ENCODE data around the gene BAIAP2L2. TPM values are rescaled to one million over a fixed set of nuclear protein-coding genes. Genes with fewer than 3 reads are reported as not detected.
"Not testable (repeated sequence)": the region's sequence is repeated elsewhere in the genome, so short reads cannot be mapped to it uniquely, and the experiment has no call there.

Gene BAIAP2L2
- polyA plus RNA-seq, 3 donors: 0.38 to 2.5 (median 1.2) TPM

DNA sequence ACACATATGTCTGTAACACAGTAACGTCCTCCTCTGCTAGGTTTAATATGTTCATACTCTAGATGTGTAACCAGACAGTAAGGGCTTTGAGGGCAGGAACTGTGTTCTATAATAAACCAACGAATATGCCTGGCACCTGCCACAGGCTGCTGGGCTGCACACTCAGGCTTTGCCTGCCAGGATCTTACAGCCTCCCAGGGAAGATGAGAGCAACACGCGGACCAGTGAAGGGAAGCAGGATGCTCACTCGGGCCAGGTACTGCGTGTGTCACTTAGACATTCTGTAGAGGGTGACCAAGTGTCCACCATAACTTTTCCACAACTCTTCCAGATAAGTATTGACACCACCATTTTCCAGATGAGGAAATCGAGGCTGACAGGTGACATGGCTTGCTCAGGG, 21.7 kb upstream of the BAIAP2L2 start:
- 88 to 94% (median 92%) methylated on average over 7 of the region's 7 CpGs for WGBS, 3 donors
- H3K27ac ChIP-seq (ENCODE audit: low read depth, low read length): no peak overlapping the region

DNA sequence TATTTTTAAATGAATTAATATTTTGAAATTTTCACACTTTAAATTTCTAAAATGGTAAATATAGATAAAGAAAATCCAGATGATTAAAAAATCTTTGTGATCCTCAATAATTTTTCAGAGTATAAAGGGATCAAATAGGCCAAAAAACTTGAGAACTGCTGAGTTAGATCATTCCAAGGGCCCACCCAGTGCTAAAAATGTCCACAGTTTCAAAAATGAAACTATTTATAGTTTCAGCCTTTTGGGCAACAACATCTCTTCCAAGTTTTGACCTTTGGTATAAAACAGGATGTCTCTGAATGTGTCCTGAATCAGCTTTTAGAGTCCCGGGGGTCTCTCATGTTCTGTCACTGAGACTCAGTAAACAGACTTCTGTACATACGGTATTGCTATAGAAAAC, 20.9 kb upstream of the BAIAP2L2 start:
- no peak overlapping the region for H3K27ac ChIP-seq (ENCODE audit: low read depth, low read length)
- WGBS, 3 donors: 26 to 57% (median 51%) methylated on average over 2 of the region's 2 CpGs

DNA sequence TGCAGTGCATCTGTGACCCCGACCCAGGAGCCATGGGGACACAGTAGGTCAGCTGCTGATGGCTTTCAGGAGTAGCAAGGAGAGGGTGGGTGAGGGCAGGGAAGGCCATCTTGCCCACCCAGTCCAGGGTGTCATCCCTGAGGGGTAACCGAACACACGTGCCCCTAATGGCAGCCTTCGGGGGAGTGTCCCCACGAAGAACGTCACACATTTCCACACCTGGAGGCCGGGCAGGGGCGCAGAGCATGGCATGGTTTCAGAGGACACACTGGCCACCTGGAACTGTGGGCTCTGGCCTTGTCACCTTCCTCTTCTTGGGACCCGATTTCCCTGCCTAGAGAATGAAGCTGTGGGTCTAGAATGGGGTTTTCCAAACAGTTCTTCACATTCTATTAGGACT, 19.4 kb upstream of the BAIAP2L2 start:
- WGBS, 3 donors: 89 to 92% (median 92%) methylated on average over 9 of the region's 9 CpGs
- no peak overlapping the region for H3K27ac ChIP-seq (ENCODE audit: low read depth, low read length)

DNA sequence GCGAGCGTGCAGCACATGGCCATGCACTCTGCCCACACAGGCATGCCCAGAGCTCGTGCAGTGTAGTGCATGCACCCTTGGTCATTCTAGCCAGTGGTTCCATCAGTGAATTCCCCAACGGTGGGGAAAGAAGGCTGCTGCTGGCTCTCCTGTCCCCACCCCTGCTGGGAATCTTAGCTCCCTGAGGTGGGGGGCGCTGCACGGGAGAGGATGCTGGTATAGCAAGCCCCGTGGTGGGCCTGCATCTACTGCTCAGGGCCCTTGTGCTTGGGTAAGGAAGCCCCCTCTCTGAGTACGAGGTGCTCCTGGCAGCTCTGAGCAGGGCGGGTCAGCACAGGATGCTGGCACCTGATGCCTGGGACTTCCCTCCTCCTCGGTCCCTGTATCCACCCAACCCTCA, 18.5 kb upstream of the BAIAP2L2 start:
- WGBS, 3 donors: 84 to 86% (median 84%) methylated on average over 10 of the region's 10 CpGs
- no peak overlapping the region for H3K27ac ChIP-seq (ENCODE audit: low read depth, low read length)

DNA sequence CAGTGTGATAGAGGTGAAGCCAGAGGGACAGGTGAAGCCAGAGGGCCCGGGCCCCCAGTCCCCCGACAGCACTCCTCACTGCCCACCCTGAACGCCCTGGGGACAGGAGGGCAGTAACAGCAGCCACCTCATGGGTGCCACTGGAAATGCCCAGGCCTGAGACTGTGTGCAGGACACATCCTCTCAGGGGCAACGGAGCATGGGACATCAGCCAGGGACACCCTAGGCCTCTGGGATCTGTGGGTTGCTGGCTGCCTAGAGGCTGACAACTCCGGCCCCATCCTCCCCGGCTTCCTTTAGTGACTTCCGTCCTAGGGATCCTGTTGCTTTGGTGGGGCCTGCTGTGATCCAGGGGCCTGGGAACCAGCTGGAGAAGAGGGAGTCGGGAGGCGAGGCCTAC, 17.4 kb upstream of the BAIAP2L2 start:
- H3K27ac ChIP-seq (ENCODE audit: low read depth, low read length): no peak overlapping the region
- 91 to 96% (median 92%) methylated on average over 9 of the region's 9 CpGs for WGBS, 3 donors

DNA sequence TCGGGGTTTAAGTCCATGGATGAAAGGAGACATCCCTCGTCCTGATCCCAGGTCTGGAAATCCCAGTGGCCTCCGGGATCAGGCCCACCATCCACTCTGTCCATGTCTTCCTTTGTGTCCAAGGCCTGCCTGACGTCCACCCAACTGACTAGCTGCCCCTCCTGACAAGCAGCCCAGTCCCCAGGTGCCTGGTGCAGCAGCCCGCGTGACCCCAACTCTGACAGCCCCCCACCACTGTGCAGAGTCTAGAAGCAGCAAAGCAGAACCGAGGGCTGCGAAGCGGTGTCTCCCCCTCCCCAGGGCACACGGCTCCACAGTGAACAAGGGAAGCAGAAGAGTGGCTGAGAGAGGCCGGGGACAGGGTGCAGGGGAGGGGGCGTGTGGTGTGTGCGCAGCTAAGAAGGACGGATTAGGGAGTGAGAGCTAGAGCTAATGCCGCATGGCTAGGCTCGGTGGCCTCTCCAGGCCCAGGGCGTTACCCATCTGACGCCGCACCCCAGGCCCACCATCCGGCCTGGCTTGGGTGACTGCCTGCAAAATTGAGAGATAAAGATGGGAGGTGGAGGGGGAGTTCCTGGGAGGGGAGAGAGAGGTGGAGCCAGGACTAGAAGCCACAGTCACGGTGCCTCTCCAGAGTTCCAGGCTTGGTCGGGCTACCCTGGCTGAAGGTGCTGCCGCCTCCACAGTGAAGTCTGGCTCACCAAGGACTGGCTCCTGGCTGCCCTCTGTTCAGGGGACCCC, 16.6 kb upstream of the BAIAP2L2 start:
- 91 to 94% (median 93%) methylated on average over 22 to 23 of the region's 23 CpGs for WGBS, 3 donors
- no peak overlapping the region for H3K27ac ChIP-seq (ENCODE audit: low read depth, low read length)

DNA sequence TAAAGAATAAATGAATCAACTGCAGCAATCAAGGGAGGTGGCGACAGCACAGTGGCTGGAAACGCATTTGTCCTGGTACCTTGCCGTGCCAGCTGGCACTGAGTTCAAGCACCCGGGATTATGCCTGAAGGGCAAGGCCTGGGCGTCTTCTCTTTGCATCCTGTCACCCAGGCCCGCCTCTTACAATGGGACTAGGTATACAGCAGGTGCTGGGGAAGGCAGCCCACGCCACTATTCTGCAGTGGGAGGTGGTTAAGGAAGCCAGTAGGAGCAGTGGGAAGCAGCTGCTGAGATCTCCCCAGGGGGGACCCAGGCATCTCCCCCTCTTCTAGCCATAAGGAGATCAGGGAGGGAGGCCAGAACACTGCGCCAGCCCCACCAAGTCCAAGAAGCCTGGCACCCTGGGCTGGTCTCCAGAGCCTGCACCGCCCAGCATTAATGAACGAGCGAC, 15.3 kb upstream of the BAIAP2L2 start:
- H3K27ac ChIP-seq (ENCODE audit: low read depth, low read length): no peak overlapping the region
- WGBS, 3 donors: 82 to 88% (median 83%) methylated on average over 11 of the region's 11 CpGs

DNA sequence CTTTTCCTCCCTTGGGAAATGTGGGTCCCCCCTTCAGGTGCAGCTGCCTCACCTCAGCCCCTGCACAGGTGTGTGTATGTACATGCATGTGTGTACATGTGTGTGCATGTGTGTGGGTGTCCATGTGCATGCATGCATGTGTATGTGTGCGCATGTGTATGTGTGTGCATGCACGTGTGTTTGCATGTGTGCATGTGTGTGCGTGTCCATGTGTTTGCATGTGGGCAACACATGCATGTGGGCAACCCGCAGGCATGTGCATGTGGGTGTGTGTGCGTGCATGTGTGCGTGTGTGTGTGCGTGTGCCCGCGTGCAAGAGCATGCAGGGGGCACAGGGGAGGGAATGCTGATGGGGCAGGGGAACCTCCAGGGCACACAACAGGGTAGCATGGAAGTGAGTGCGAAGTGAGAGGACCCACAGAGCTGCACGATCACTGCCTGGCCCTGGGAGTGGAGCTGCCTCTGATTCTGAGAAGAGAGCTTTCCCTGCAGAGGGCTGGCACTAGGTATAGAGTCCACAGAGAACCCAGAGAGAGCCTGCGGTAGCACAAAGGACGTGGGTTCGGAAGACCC, 14.6 kb upstream of the BAIAP2L2 start:
- H3K27ac ChIP-seq (ENCODE audit: low read depth, low read length): no peak overlapping the region
- 96 to 97% (median 96%) methylated on average over 14 of the region's 14 CpGs for WGBS, 3 donors

DNA sequence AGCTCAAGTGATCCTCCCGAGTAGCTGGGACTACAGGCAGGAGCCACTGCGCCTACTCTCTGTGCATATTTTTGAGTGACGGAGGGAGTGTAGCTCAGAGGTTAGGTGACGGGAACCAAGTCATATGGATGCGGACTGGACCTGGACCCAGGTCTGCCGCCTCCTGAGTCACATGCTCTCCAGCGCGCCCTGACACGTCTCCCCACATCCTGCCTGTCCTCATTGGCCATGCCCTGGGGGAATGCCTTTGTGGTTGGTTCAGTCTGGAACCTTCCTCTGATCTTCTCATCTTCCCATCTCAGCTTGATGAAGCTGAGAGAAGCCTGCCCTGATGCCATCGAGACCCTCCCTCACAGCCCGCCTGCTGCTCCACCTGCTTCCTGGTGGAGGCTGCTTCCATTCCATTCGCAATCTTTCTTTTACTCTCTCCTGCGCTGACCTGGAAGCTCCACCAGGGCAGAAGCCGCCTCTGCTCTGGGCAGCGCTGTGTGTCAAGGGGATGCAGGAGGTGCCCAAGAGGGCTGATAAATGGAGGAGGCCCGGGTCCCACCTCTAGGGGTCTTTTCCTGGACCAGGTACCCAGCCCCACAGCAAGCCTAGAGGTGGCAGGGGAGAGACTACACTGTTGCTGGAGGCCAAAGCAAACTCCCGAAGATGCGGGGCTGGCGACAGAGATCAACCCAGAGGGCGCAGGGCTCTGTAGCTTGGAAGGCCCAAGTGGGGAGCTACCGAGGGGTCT, 13.9 kb upstream of the BAIAP2L2 start:
- no peak overlapping the region for H3K27ac ChIP-seq (ENCODE audit: low read depth, low read length)
- 93 to 95% (median 94%) methylated on average over 21 of the region's 21 CpGs for WGBS, 3 donors

DNA sequence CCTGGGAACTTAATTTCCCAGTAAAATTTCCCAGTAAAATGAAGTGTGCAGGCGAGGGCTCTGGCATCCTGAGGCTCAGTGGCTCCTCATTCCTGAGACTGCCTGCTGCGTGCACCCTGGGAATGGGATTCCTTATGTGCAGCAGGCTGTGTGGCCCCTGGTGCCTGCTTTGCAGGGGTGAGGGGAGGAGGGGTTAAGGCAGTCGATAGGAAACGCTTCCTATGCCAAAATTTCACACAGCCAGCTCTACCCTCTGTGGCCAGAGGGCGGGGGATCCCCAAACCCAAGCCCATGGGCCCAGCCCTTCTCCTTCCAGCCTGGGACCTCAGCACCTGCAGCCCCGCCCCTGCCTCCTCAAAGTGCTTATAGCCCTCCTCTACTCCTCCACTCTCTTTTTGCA, 12.1 kb upstream of the BAIAP2L2 start:
- WGBS, 3 donors: 82 to 86% (median 82%) methylated on average over 6 of the region's 6 CpGs
- no peak overlapping the region for H3K27ac ChIP-seq (ENCODE audit: low read depth, low read length)

DNA sequence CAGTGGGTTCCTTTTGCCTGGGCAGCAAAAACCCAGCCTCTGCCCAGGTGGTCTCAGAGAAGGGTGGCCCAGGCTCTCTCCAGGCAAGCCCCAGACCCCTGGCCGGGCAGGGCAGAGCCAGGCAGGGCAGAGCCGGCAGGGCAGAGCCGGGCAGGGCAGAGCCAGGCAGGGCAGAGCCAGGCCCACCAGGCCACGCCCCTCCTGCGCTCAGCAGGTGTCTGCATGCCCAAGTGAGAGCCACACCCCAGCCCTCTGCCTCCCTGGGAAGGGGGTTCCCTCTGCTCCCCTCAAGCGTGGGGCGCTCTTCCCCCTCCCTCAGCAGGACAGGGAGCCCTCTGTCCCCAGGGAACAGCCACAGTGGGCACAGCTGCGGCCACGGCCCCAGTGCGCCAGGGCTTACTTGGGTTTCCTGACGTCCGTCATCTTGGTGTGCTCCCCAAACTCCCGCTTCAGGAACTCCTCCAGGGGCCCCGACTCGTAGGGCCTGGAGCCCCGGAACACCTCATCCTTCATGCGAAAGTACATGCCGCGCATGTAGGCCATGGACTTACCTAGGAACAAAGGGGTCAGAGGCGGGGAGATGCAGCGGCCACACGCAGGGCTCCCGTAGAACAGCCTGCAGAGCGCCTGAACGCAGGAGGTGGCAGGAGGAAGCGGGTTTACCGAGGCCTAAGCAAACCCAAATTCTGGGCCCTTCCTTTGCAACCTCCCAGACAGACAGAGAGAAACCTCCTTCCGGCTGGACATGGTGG, 10.1 kb upstream of the BAIAP2L2 start:
- WGBS, 3 donors: 91 to 94% (median 92%) methylated on average over 28 of the region's 28 CpGs
- no peak overlapping the region for H3K27ac ChIP-seq (ENCODE audit: low read depth, low read length)

DNA sequence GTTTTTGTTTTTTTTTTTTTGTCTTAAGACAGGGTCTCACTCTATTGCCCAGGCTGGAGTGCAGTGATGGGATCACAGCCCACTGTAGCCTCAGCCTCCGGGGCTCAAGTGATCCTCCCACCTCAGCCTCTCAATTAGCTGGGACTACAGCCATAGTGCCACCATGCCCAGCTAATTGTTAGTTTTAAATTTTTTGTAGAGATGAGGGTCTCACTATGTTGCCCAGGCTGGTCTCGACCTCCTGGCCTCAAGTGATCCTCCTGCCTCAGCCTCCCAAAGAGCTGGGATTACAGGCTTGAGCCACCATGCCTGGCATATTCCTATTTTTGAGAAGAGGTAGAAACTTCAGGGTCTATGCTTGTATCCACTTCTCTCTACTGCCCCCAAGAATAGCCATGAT, 8.3 kb upstream of the BAIAP2L2 start:
- 91 to 100% (median 97%) methylated on average over 2 of the region's 2 CpGs for WGBS, 3 donors
- not testable (repeated sequence) for H3K27ac ChIP-seq (ENCODE audit: low read depth, low read length)

DNA sequence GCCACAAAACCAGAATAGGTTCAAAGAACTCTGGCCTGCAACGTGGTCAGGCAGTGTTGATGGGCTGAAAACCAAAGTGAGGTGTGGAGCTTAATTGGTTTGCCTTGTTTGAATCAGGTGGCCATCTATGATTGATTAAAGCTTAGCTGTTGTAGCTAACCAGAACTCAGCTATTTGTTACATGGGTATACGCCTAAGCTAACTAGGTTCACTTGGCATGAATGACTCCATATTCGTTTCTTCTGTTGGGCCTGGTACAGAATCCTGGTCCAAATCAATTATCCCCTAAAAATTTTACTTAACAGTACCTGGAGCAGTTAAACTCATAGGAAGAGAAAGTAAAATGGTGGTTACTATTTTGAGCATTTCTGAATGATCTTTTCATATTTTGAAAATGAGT, 7.7 kb upstream of the BAIAP2L2 start:
- 88 to 89% (median 88%) methylated on average over 3 of the region's 3 CpGs for WGBS, 3 donors
- no peak overlapping the region for H3K27ac ChIP-seq (ENCODE audit: low read depth, low read length)

DNA sequence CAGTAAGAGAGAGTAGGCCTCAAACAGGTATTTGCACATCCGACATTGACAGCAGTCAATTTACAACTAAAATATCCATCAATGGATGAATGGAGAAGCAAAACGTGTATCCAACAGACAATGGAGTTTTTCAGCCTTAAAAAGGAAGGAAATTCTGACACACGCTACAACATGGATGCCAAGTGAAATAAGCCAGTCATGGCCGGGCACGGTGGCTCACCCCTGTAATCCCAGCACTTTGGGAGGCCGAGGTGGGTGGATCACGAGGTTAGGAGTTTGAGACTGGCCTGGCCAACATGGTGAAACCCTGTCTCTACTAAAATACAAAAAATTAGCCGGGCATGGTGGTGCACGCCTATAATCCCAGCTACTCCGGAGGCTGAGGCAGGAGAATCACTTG, 7.1 kb upstream of the BAIAP2L2 start:
- not testable (repeated sequence) for H3K27ac ChIP-seq (ENCODE audit: low read depth, low read length)
- 90 to 94% (median 90%) methylated on average over 10 of the region's 10 CpGs for WGBS, 3 donors

DNA sequence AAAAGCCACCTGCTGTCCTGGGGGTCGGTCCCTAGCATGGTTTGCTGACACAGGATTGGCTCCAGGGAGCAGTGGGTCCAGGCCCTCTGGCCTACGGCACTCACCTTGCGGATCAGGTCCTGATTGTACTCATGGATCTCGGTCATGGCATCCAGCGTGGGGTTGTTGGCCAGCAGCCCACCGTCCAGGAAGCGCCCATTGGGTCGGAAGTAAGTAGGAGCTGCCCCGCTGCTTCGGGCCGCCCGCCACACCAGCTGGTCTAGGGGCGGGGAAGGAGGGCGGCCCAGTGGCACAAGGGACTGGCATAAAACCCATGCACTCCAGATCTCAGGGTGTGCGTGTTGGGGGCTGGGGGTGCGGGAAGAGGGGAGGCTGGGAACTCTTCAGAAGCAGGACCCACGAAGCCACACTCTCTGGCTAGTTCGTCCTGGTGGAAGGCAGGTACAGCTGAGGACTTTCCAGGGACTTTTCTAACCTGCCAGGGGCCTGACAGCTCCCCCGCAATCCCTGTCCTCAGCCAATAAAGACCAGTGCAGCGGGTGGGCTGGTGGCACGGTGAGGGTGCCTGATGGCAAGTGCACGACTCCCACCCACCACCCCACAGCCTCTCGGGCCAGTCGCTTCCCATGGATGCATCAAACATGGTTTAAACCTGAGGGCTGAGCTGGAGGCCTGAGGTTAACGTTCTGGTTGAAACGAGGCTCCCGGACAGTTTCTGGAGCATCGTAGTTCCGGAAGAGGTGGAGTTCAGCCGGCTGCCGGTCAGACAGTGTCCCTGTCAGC, 5.1 kb upstream of the BAIAP2L2 start:
- 94 to 95% (median 95%) methylated on average over 30 to 31 of the region's 31 CpGs for WGBS, 3 donors
- H3K27ac ChIP-seq (ENCODE audit: low read depth, low read length): no peak overlapping the region

DNA sequence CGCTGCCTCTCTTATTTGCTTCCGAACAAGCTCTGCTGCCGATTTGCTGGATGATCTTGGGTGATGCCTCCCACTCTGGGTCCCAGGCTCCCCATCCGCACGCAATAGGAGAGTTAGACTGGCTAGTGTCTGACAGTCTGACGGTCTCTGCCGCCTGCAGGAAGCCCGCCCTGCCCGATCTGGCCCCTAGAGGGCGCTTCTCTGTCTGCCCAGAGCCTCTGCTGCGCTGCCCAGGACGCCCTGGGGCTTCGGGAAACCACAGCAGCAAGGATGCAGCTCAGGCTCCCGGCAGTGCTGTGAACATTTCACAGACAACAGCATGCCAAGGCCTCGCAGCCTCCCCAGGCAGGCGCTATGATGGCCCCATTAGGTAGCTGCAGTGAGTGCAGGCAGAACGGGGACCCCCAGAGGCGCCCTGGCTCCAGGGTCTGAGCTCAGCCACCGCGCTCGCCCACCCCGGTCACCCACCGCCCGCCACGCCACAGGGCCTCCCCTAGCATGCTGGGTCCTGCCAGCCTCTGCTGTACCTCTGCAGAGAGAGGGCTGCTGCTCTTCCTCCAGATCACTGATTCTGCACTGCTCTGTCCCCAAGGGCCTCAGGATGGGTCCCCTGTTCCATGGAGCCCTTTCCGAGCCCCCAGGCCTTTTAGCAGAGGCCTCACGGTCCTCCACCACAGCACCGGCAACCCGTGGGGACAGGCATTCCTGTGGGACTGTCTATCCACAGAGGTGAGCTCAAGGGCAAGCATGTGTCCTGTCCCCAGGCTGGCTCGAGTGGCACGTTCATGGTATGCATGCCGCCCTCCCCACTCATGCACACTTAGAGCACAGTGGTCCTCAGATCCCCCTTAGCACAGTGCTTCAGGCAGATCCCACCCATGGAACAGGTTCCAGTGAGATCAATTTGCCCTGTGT, 4.3 kb upstream of the BAIAP2L2 start:
- 34 to 56% (median 55%) methylated on average over 24 to 32 of the region's 32 CpGs for WGBS, 3 donors
- H3K27ac ChIP-seq (ENCODE audit: low read depth, low read length): no peak overlapping the region

DNA sequence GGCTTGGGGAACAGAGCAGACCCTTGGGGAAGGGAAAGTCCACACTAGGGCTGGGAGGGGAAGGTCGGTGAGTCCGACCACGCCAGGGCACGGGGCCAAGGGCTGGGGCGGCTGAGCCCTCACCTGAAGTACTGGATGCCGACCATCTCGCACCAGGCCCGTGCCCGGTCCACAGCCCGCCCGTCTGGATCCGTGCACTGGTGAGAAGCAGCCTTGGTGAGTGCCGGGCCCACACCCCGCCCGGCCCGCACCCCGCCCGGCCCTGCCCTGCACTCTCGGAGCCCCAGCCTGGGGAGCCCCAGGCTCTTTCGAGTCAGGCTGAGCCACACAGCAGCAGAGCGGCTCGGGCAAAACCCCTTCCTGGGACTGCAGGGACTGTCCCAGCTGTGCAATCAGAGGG, 1.9 kb upstream of the BAIAP2L2 start:
- H3K27ac ChIP-seq (ENCODE audit: low read depth, low read length): no peak overlapping the region
- WGBS, 3 donors: 86 to 95% (median 95%) methylated on average over 21 to 22 of the region's 22 CpGs

All from adipose tissue (tissue), 3 donors.